Esophagus muscularis mucosa (tissue), 4 donors: ENCODE measurements around the gene BAAT.

Source experiments
- EP300 ChIP-seq: sonication (generic); formaldehyde crosslinking; IDR thresholded peaks from one replicate; pipeline ENCODE4 v1.6.1; 2017; ENCODE audit warnings: antibody characterized with exemption
- POLR2AphosphoS5 ChIP-seq, 2 donors: sonication (generic); formaldehyde crosslinking; IDR thresholded peaks; one replicate each; pipeline ENCODE4 v1.6.1; 2017; ENCODE audit warnings: antibody characterized with exemption in 2 of 2
- TF ChIP-seq, protein P1 (sequence below), 3 experiments: fragments of 200-600 bp in 2 of 3; fragments of 450-650 bp in 1 of 3; sonication (generic) in 2 of 3; IDR thresholded peaks; one replicate each; pipeline ENCODE4 v1.5.1; 2017 to 2019; ENCODE audit warnings: antibody characterized with exemption in 3 of 3, mild to moderate bottlenecking in 2 of 3, moderate library complexity in 1 of 3

DNA sequence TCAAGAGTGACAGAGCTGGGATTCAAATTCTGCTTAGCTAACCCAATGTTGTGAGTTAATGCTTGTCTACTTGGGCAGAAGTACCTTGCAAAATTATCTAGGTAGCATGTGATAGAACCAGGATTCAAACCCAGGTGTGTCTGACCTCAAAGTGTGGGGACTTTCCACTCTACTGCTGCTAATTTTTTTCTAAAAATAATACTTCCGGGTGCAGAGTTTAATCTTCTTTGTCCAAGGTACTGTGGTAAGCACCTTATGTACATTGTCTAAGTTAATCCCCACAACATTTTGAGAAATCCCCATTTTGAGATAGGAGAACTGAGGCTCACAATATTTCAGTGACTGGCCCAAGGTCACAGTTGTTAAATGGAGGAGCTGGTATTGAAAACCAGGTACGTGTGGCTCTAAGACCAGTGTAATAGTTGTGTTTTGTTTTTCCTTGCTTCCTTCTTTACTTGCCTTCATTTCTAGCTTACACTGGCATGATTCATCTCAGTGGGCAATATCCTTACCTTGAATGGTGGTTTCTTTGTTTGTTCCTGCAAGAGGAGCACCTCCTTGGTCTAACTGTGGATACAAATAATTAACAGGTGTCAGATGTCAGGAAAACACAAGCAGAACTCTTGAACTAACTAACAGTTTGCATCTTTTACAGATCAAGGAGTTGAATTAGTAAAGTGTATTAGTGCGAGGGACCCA is 43.3 kb upstream of the BAAT start:
- TF ChIP-seq EP300 (no peak), POLR2AphosphoS5 (IDR thresholded peaks at IDR 0.05) (no peak)
- TF ChIP-seq, protein P1, sequence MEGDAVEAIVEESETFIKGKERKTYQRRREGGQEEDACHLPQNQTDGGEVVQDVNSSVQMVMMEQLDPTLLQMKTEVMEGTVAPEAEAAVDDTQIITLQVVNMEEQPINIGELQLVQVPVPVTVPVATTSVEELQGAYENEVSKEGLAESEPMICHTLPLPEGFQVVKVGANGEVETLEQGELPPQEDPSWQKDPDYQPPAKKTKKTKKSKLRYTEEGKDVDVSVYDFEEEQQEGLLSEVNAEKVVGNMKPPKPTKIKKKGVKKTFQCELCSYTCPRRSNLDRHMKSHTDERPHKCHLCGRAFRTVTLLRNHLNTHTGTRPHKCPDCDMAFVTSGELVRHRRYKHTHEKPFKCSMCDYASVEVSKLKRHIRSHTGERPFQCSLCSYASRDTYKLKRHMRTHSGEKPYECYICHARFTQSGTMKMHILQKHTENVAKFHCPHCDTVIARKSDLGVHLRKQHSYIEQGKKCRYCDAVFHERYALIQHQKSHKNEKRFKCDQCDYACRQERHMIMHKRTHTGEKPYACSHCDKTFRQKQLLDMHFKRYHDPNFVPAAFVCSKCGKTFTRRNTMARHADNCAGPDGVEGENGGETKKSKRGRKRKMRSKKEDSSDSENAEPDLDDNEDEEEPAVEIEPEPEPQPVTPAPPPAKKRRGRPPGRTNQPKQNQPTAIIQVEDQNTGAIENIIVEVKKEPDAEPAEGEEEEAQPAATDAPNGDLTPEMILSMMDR (IDR thresholded peaks at IDR 0.05): no peak
